Breast epithelium (tissue), 3 donors: ENCODE measurements around the gene MDH1B.

Experiments
- POLR2A ChIP-seq: fragments of 450-650 bp; IDR thresholded peaks from one replicate; pipeline ENCODE4 v1.6.1; 2016; ENCODE audit warnings: antibody characterized with exemption, mild to moderate bottlenecking, moderate library complexity
- POLR2AphosphoS5 ChIP-seq, 3 donors: sonication (generic); formaldehyde crosslinking; IDR thresholded peaks; one replicate each; pipeline ENCODE4 v1.6.1; 2017; ENCODE audit warnings: antibody characterized with exemption in 3 of 3
- TF ChIP-seq, protein P1 (sequence below), 3 donors: fragments of 450-650 bp; IDR thresholded peaks; one replicate each; pipeline ENCODE4 v1.5.1; 2016 to 2017; ENCODE audit warnings: antibody characterized with exemption in 3 of 3, mild to moderate bottlenecking in 3 of 3, moderate library complexity in 3 of 3

DNA sequence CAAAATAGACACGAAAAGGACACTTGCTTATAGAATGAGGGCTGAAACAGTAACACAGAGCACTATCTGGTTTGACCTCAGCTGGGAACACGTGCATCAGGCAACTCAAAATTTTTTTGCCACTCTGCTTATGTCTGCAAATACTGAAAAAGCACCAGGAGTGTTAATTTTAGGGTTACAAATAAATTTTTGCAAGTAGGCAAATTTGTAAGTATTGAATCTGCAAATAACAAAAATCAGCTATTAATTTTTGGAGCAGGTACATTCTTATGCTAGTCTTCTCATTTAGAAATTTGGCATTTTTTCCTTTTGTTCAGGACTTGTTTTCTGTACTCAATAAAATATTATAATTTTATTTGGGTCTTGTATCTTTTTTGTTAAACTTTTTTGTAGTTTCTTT is 76.7 kb downstream of the MDH1B start:
- TF ChIP-seq, protein P1, sequence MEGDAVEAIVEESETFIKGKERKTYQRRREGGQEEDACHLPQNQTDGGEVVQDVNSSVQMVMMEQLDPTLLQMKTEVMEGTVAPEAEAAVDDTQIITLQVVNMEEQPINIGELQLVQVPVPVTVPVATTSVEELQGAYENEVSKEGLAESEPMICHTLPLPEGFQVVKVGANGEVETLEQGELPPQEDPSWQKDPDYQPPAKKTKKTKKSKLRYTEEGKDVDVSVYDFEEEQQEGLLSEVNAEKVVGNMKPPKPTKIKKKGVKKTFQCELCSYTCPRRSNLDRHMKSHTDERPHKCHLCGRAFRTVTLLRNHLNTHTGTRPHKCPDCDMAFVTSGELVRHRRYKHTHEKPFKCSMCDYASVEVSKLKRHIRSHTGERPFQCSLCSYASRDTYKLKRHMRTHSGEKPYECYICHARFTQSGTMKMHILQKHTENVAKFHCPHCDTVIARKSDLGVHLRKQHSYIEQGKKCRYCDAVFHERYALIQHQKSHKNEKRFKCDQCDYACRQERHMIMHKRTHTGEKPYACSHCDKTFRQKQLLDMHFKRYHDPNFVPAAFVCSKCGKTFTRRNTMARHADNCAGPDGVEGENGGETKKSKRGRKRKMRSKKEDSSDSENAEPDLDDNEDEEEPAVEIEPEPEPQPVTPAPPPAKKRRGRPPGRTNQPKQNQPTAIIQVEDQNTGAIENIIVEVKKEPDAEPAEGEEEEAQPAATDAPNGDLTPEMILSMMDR (IDR thresholded peaks at IDR 0.05), result no peak
- TF ChIP-seq POLR2A, result no peak
- TF ChIP-seq POLR2AphosphoS5 (IDR thresholded peaks at IDR 0.05), result no peak
